Medulla oblongata (tissue), 1 donor: ENCODE data around the gene COX11.
A peak's percentile ranks its signal among the peaks of the same experiment; 100 is the strongest.

Source experiments
- DNase-seq: peaks from one replicate; pipeline ENCODE4 v3.0.0-alpha.2; 2015; ENCODE audit errors: extremely low spot score

COX11 gene

GRCh38 chr17:54968262-54968987 lies at the start of gene COX11, which contains the start of gene STXBP4:
Gene COX11, minus strand, starts transcription at chr17:54968654. Its CDS starts 8 bp downstream, at chr17:54968646.
Gene STXBP4, plus strand, starts transcription at chr17:54968765. Its CDS starts 17,455 bp downstream, at chr17:54986220.
- DNase-seq, result peak; percentile 99

- no peak for DNase-seq
Observed at GRCh38 chr17:55005520-55005919, 37.1 kb upstream of the COX11 start.

- DNase-seq, result no peak
Observed at GRCh38 chr17:55004484-55004883, 36.0 kb upstream of the COX11 start.

GRCh38 chr17:55002458-55002857 lies 34.0 kb upstream of the COX11 start:
- DNase-seq, result no peak

GRCh38 chr17:54996441-54996840 lies 28.0 kb upstream of the COX11 start:
- DNase-seq, result no peak

GRCh38 chr17:54992797-54993639 lies 24.6 kb upstream of the COX11 start:
- peak; percentile 55 for DNase-seq

- DNase-seq, result no peak
Observed at GRCh38 chr17:54991567-54991966, 23.1 kb upstream of the COX11 start.

- DNase-seq, result no peak
Observed at GRCh38 chr17:54990118-54990517, 21.7 kb upstream of the COX11 start.

GRCh38 chr17:54985476-54985875 lies 17.0 kb upstream of the COX11 start:
- no peak for DNase-seq

GRCh38 chr17:54983260-54983659 lies 14.8 kb upstream of the COX11 start:
- DNase-seq, result no peak

- DNase-seq, result no peak
Observed at GRCh38 chr17:54982399-54982798, 13.9 kb upstream of the COX11 start.

GRCh38 chr17:54980375-54980774 lies 11.9 kb upstream of the COX11 start:
- DNase-seq, result no peak

GRCh38 chr17:54979657-54980056 lies 11.2 kb upstream of the COX11 start:
- no peak for DNase-seq

- DNase-seq, result no peak
Observed at GRCh38 chr17:54977744-54978143, 9.3 kb upstream of the COX11 start.

- no peak for DNase-seq
Observed at GRCh38 chr17:54976316-54976715, 7.9 kb upstream of the COX11 start.

GRCh38 chr17:54974759-54975158 lies 6.3 kb upstream of the COX11 start:
- DNase-seq, result no peak

GRCh38 chr17:54972406-54973138 lies 4.1 kb upstream of the COX11 start:
- DNase-seq, result no peak

GRCh38 chr17:54971901-54972300 lies 3.4 kb upstream of the COX11 start:
- DNase-seq, result no peak

GRCh38 chr17:54971147-54971546 lies 2.7 kb upstream of the COX11 start:
- DNase-seq, result no peak

GRCh38 chr17:54969658-54970572 lies 1.5 kb upstream of the COX11 start:
- peak; percentile 3 for DNase-seq

- no peak for DNase-seq
Observed at GRCh38 chr17:54968988-54969332, 506 bp upstream of the COX11 start.
